Measurements from ENCODE around the gene RACGAP1.

RACGAP1 gene

DNA sequence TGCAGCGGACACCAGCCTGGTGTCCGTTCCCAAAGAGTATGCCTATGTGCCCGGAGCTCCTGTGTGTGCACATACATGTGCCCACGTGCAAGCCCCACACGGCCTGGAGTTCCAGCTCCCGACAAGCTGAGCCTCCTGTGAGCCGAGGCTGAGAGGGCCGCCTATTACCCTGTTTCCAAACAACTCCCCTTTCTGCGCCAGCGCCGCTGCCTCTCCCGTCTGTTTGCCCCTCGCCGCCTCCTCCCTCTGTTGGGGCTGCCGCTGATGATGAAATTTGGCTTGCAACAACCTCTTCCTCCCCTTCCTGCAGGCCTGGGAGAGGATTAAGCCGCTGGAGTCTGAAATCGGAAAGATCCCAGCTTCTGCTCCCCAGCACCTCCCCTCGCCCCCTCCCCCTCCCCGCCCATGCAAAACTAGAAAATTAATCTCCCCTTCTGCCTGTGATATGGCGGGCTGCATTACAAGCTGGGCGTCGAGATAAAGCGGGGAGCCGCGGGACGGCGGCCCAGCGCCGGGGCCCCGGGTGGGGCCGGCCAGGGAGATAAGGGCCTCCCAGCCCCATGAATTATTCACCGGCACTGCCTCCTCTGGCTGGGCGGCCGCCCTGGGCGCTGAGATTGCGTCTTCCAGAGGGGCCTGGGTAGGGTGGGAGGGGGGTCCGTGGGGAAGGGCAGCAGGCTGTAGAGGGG lies 25.3 kb upstream of the RACGAP1 start:
- no peak for DNase-seq (ENCODE audit: low spot score)
- TF ChIP-seq, protein P1, sequence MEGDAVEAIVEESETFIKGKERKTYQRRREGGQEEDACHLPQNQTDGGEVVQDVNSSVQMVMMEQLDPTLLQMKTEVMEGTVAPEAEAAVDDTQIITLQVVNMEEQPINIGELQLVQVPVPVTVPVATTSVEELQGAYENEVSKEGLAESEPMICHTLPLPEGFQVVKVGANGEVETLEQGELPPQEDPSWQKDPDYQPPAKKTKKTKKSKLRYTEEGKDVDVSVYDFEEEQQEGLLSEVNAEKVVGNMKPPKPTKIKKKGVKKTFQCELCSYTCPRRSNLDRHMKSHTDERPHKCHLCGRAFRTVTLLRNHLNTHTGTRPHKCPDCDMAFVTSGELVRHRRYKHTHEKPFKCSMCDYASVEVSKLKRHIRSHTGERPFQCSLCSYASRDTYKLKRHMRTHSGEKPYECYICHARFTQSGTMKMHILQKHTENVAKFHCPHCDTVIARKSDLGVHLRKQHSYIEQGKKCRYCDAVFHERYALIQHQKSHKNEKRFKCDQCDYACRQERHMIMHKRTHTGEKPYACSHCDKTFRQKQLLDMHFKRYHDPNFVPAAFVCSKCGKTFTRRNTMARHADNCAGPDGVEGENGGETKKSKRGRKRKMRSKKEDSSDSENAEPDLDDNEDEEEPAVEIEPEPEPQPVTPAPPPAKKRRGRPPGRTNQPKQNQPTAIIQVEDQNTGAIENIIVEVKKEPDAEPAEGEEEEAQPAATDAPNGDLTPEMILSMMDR (IDR thresholded peaks at IDR 0.05; ENCODE audit: borderline replicate concordance, control extremely low read depth, extremely low read depth, insufficient read depth, missing control alignments): no peak
- in situ Hi-C loops (cut with MboI; ENCODE audit: low sequenced_read_pairs, unreplicated experiment): loop anchor here (10.0 kb wide), 1 partner anchor 76 kb away; the partner anchor contains the start of gene AQP6

DNA sequence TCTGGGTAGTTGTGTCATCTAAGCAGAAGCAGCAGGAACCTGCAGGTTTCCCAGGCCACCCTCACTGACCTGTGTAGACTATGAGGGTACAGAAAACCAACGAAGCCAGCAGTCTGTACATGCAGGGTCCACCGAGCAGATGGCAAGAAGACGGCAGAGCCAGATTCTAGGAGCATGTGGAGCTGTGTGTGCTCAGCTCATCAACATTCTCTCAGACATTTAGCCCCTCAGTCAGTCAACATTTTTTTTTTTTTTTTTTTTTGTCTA lies 24.8 kb upstream of the RACGAP1 start:
- TF ChIP-seq, protein P1 (IDR thresholded peaks at IDR 0.05; ENCODE audit: borderline replicate concordance, control extremely low read depth, extremely low read depth, insufficient read depth, missing control alignments): no peak
- no peak for DNase-seq (ENCODE audit: low spot score)
- in situ Hi-C loops (cut with MboI; ENCODE audit: low sequenced_read_pairs, unreplicated experiment): loop anchor here (10.0 kb wide), 1 partner anchor 75 kb away; the partner anchor contains the start of gene AQP6

DNA sequence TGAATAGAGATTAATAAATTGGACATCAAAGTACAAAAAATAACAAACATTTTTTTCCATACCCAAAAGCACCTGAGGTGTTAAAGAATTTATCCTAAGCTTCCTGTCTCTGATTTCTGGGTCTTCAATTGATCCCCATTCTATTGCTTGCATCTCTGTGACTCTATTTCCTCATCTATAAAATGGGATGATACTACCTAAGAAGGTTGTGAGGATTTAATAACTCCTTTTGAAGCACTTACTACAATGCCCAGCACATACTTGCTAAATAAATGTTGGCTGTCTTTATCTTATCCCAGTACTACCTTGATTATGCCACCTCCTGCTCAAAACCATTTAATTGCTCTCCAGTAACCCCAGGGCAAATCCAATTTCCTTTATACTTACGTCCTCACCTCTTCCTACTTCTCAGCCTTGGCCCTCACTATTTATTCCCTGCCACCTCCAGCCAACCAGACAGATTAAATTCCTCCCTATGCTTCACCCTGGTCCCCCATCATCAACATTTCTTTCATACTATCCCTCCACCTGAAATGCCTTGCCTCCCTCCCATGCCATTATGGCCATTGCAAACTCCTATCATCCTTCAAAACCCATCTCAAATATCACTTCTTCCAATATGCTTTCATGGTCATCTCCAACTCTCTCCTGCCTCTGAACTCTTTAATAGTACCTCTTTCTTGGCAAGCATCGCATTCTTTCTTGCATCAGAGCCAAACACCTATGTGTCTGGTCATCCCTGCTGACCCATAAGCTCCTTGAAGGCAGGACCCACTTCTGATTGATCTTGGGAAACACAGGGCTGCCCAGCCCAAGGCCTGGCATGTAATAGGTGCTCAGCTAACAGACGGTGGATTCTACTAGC lies 24.2 kb upstream of the RACGAP1 start:
- in situ Hi-C loops (cut with MboI; ENCODE audit: low sequenced_read_pairs, unreplicated experiment): loop anchor here (10.0 kb wide), 1 partner anchor 75 kb away; the partner anchor contains the start of gene AQP6
- no peak for DNase-seq (ENCODE audit: low spot score)
- TF ChIP-seq, protein P1 (IDR thresholded peaks at IDR 0.05; ENCODE audit: borderline replicate concordance, control extremely low read depth, extremely low read depth, insufficient read depth, missing control alignments): no peak

DNA sequence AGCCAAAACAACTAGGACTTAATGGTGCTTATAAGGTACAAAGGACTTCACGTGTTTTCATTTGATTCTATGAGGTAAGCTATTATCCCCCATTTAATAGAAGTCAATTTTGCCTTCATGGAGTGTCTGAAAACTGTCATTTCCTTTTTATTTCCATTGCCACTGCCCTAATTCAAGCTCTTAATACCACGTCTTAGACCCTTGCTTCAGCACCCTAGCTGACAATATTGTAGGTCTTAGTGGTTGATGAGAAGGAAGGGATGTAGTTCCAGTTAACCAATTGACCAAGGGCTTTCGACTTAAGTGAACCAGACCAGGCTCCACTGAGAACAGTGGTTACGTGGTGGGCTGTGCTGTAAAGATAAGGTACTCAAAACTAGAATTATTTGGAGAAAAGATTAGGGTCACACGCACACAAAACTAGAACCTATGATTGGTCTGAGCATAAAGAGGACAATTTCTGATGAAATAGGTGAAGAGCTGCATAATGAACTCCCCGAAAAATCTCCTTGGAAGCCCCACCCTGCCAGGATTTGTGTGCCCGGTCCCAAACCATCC lies 22.5 kb upstream of the RACGAP1 start:
- in situ Hi-C loops (cut with MboI; ENCODE audit: low sequenced_read_pairs, unreplicated experiment): no loop called here
- TF ChIP-seq, protein P1 (IDR thresholded peaks at IDR 0.05; ENCODE audit: borderline replicate concordance, control extremely low read depth, extremely low read depth, insufficient read depth, missing control alignments): no peak
- no peak for DNase-seq (ENCODE audit: low spot score)

DNA sequence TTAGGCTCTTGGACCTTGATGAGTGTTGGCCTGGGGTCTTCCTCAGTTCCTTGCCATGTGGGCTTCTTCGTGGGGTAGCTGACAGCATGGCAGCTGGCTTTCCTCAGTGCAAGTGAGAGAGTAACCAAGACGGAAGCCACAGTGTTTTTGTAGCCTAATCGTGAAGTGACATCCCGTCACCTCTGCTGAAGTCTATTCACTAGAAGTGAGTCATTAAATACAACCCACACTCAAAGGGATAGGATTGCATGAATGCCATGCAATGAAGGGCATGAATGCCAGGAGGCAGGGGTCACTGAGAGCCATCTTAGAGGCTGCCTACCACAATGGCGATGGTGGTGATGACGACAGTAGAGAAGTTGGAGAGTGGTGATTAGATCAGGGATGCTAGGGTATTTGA lies 18.6 kb upstream of the RACGAP1 start:
- TF ChIP-seq, protein P1 (IDR thresholded peaks at IDR 0.05; ENCODE audit: borderline replicate concordance, control extremely low read depth, extremely low read depth, insufficient read depth, missing control alignments): no peak
- in situ Hi-C loops (cut with MboI; ENCODE audit: low sequenced_read_pairs, unreplicated experiment): no loop called here
- no peak for DNase-seq (ENCODE audit: low spot score)

DNA sequence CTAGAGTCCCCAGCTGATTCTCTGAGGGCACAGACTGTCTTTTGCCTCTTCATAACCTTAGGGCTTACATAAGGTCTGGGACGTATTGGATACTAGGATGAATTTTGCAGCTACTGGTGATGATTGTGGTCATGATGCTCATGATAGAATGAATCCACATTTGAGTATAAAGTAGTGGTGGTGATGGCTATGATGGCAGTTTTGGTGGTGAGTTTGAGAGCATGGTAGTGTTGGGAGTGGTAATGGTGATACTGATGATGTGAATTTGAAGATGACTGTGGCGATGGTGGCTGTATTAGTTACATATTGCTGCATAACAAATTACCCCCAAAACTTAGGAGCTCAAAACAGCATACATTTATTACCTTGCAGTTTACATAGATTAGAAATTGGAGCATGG lies 18.0 kb upstream of the RACGAP1 start:
- DNase-seq (ENCODE audit: low spot score): no peak
- in situ Hi-C loops (cut with MboI; ENCODE audit: low sequenced_read_pairs, unreplicated experiment): no loop called here
- TF ChIP-seq, protein P1 (IDR thresholded peaks at IDR 0.05; ENCODE audit: borderline replicate concordance, control extremely low read depth, extremely low read depth, insufficient read depth, missing control alignments): no peak
